Uterus (tissue), 2 donors: ENCODE data around the gene SLC6A7.

Experiments used
- CTCF ChIP-seq, 4 experiments: fragments of 200-600 bp in 2 of 4; fragments of 450-650 bp in 2 of 4; sonication (generic) in 2 of 4; IDR thresholded peaks; one replicate each; pipeline ENCODE4 v1.5.1; 2016 to 2019; ENCODE audit warnings: antibody characterized with exemption in 4 of 4, mild to moderate bottlenecking in 2 of 4, moderate library complexity in 1 of 4
- POLR2A ChIP-seq, 2 donors: fragments of 450-650 bp; IDR thresholded peaks; one replicate each; pipeline ENCODE4 v1.6.1; 2016; ENCODE audit warnings: antibody characterized with exemption in 2 of 2, mild to moderate bottlenecking in 1 of 2, moderate library complexity in 1 of 2

- no peak for TF ChIP-seq CTCF (IDR thresholded peaks at IDR 0.05)
- TF ChIP-seq POLR2A (IDR thresholded peaks at IDR 0.05), result no peak
These were observed 18.6 kb downstream of the SLC6A7 start for GRCh38 chr5:150208187-150209098.
